ENCODE data around the gene OGFOD1.

- TF ChIP-seq CTCF (conservative IDR thresholded peaks at IDR 0.05; ENCODE audit: low read depth, low read length) = no peak
- no peak for TF ChIP-seq EZH2 (IDR thresholded peaks at IDR 0.05; ENCODE audit: low read length, unreplicated experiment)
These were observed 28.4 kb upstream of the OGFOD1 start for GRCh38 chr16:56422896-56423441.

All from PC-3 (cell line).